Upper lobe of right lung (tissue), 1 donor: ENCODE data around the gene GTPBP2. TPM values are rescaled to one million over a fixed set of nuclear protein-coding genes. Genes with fewer than 3 reads are reported as not detected.

ENCODE experiments used
- ATAC-seq: fragments of 200-7000 bp; cut with Tn5 transposase; one replicate; pipeline ENCODE4 v1.9.1; 2020; ENCODE audit warnings: mild to moderate bottlenecking, moderate library complexity
- DNase-seq: peaks from one replicate; pipeline ENCODE4 v3.0.0-alpha.2; 2020
- H3K27ac ChIP-seq: fragments of 200-600 bp; one replicate; pipeline ENCODE4 v1.8.0; 2022
- H3K27me3 ChIP-seq: fragments of 200-600 bp; one replicate; pipeline ENCODE4 v1.8.0; 2022; ENCODE audit warnings: mild to moderate bottlenecking
- H3K36me3 ChIP-seq: fragments of 200-600 bp; one replicate; pipeline ENCODE4 v1.8.0; 2022
- H3K4me1 ChIP-seq: fragments of 200-600 bp; one replicate; pipeline ENCODE4 v1.8.0; 2022
- H3K4me3 ChIP-seq: fragments of 200-600 bp; one replicate; pipeline ENCODE4 v1.8.0; 2022; ENCODE audit warnings: mild to moderate bottlenecking
- H3K9me3 ChIP-seq: fragments of 200-600 bp; one replicate; pipeline ENCODE4 v1.8.0; 2022
- intact Hi-C: fragments of 100-400 bp; cut with DNase I; formaldehyde crosslinking; loops from one replicate; pipeline ENCODE4 v1.11.0; 2022
- total RNA-seq: library from RNA; stranded (reverse); fragmentation: NEBNext Ultra II Directional; extraction: Animal tissue kit (Norgen Biotek cat#: 25700); gene quantifications from one replicate; pipeline ENCODE4 v1.2.1, GENCODE V29; 2021
- TF ChIP-seq, protein P1 (sequence below): fragments of 200-600 bp; IDR thresholded peaks from one replicate; pipeline ENCODE4 v1.8.0; 2022; ENCODE audit warnings: antibody characterized with exemption
- donor health status: DM: no; HTN: yes; CAD: no; lungs with severe emphysema.

The GTPBP2 gene
- total RNA-seq, 1 donor from 2014 or later, result 85.7 TPM

DNA sequence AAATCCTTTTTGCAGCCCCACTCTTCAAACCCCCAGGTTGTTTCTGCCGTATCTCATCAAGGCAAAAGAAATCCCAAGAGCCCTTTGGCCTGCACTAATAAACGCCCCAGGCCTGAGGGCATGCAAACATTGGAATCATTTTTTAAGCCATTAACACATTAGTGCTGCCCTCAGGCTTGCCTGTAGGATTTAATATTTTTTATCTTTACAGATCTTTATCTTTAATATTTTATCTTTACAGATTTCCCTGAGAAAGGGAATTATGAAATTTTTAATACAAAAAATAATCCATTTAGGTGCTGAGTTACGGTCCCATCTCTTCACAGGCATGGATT lies 14.7 kb downstream of the GTPBP2 start:
- no peak overlapping the region for H3K4me3 ChIP-seq
- H3K4me1 ChIP-seq, result no peaks in the 10 kb centered on the region
- no peak for ATAC-seq
- DNase-seq, result no peak
- intact Hi-C loops, result no loop called here
- H3K9me3 ChIP-seq, result no peaks in the 10 kb centered on the region
- no peaks in the 10 kb centered on the region for H3K27me3 ChIP-seq
- TF ChIP-seq, protein P1, sequence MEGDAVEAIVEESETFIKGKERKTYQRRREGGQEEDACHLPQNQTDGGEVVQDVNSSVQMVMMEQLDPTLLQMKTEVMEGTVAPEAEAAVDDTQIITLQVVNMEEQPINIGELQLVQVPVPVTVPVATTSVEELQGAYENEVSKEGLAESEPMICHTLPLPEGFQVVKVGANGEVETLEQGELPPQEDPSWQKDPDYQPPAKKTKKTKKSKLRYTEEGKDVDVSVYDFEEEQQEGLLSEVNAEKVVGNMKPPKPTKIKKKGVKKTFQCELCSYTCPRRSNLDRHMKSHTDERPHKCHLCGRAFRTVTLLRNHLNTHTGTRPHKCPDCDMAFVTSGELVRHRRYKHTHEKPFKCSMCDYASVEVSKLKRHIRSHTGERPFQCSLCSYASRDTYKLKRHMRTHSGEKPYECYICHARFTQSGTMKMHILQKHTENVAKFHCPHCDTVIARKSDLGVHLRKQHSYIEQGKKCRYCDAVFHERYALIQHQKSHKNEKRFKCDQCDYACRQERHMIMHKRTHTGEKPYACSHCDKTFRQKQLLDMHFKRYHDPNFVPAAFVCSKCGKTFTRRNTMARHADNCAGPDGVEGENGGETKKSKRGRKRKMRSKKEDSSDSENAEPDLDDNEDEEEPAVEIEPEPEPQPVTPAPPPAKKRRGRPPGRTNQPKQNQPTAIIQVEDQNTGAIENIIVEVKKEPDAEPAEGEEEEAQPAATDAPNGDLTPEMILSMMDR, result no peak
- peaks cover 66% of the 10 kb centered on the region for H3K36me3 ChIP-seq
- no peak overlapping the region for H3K27ac ChIP-seq

GRCh38 chr6:43613721-43614395 lies 15.2 kb downstream of the GTPBP2 start:
- TF ChIP-seq, protein P1, result no peak
- DNase-seq, result no peak
- Histone ChIP-seq H3K9me3 (no peaks in the 10 kb centered on the region), H3K27me3 (no peaks in the 10 kb centered on the region), H3K4me1 (no peaks in the 10 kb centered on the region), H3K4me3 (no peak overlapping the region), H3K27ac (no peak overlapping the region), H3K36me3 (peaks cover 61% of the 10 kb centered on the region)
- no peak for ATAC-seq
- intact Hi-C loops, result no loop called here

DNA sequence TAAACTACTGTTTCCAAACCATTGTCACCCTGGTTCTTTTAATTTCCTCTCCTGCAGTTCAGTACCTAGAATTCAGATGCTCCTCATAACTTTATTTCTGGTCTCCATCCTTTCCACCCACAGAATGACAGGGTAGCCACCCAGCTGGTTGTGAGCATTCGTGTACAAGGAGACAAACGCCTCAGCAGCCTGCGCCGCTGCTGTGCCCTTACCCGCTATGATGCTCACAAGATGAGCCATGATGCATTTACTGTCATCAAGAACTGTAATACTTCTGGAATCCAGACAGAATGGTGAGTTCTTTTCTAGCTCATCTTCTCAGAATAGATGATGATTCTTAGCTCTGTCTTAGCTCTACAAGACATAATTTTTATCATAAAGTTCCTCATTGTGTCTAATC lies 18.6 kb downstream of the GTPBP2 start:
- no peaks in the 10 kb centered on the region for H3K27me3 ChIP-seq
- no peak overlapping the region for H3K4me3 ChIP-seq
- H3K36me3 ChIP-seq, result peaks cover 76% of the 10 kb centered on the region
- H3K27ac ChIP-seq, result no peak overlapping the region
- H3K4me1 ChIP-seq, result no peaks in the 10 kb centered on the region
- no peaks in the 10 kb centered on the region for H3K9me3 ChIP-seq
- ATAC-seq, result no peak
- DNase-seq, result no peak
- TF ChIP-seq, protein P1, result no peak
- intact Hi-C loops, result no loop called here

DNA sequence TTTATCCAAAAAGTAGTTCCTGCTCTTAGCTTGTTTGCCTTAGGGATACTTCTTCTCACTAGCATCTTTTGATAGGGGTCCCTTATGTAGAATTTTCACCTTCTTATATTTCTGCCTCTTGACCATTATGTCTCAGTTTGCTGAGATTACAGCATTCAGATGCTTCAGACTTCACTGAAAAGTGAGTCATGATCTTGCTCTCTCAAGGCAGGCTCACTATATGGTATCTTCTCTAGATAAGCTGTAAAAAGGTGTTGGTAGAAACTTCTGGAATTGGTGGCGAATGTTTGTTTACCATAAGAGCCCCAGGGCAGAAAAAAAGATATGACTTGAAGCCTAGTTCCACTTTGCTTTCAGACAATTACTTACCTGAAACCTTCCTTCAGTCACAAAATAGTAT lies 19.7 kb downstream of the GTPBP2 start:
- DNase-seq (no peak), ATAC-seq (no peak)
- H3K27me3 ChIP-seq, result no peaks in the 10 kb centered on the region
- H3K9me3 ChIP-seq, result no peaks in the 10 kb centered on the region
- peaks cover 76% of the 10 kb centered on the region for H3K36me3 ChIP-seq
- H3K27ac ChIP-seq, result no peak overlapping the region
- TF ChIP-seq, protein P1, result no peak
- intact Hi-C loops, result no loop called here
- no peak overlapping the region for H3K4me3 ChIP-seq
- H3K4me1 ChIP-seq, result no peaks in the 10 kb centered on the region

DNA sequence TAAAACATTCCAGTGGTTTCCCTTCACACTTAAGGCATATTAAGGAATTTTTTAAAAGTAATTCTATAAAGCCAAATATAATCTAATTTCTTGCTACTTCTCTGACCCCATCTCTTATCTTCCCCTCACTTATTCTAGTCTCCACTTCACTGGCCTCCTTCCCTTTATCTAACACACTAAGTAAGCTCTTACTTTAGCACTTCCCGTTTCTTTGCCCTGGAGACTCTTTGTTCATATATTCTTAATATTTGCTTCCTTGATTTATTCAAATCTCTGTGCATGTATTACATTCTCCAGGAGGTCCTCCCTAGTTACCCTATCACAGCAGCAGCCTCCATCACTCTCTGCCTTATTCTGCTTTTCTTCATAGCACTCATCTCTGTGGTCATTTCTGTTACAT lies 20.3 kb downstream of the GTPBP2 start:
- intact Hi-C loops, result no loop called here
- DNase-seq (no peak), ATAC-seq (peak; percentile 63)
- H3K27me3 ChIP-seq, result no peaks in the 10 kb centered on the region
- TF ChIP-seq, protein P1, result no peak
- no peaks in the 10 kb centered on the region for H3K9me3 ChIP-seq
- H3K36me3 ChIP-seq, result peaks cover 76% of the 10 kb centered on the region
- H3K4me3 ChIP-seq, result no peak overlapping the region
- H3K27ac ChIP-seq, result no peak overlapping the region
- no peaks in the 10 kb centered on the region for H3K4me1 ChIP-seq

- Histone ChIP-seq H3K4me1 (no peaks in the 10 kb centered on the region), H3K36me3 (peaks cover 76% of the 10 kb centered on the region), H3K27me3 (no peaks in the 10 kb centered on the region), H3K27ac (no peak overlapping the region), H3K9me3 (no peaks in the 10 kb centered on the region), H3K4me3 (no peak overlapping the region)
- intact Hi-C loops, result no loop called here
- DNase-seq (no peak), ATAC-seq (peak; percentile 83)
- TF ChIP-seq, protein P1, result peak; percentile 84
Observed at GRCh38 chr6:43608310-43608763, 20.7 kb downstream of the GTPBP2 start.
